HEK293T (cell line): ENCODE results near the gene KRTAP4-4.
"Not testable (repeated sequence)": the region's sequence is repeated elsewhere in the genome, so short reads cannot be mapped to it uniquely, and the experiment has no call there.

Source experiments
- CTCF ChIA-PET: fragments of 350-600 bp; formaldehyde crosslinking; extraction: SDS; loops from one replicate; lab custom pipeline; 2021; ENCODE audit warnings: antibody characterized with exemption, inconsistent platforms; lab: Yijun Ruan, JAX
- POLR2A ChIA-PET: fragments of 350-600 bp; formaldehyde crosslinking; extraction: SDS; loops from one replicate; lab custom pipeline; 2020; ENCODE audit warnings: antibody characterized with exemption, inconsistent platforms; lab: Yijun Ruan, JAX
- DNase-seq: peaks from one replicate; pipeline ENCODE4 v3.0.0; 2012; ENCODE audit warnings: mixed read lengths; ENCODE audit errors: extremely low spot score
- ARNT ChIP-seq: fragments of 450-650 bp; IDR thresholded peaks from 2 replicates; pipeline ENCODE4 v1.6.1; 2017; ENCODE audit warnings: mild to moderate bottlenecking
- BHLHE40 ChIP-seq: fragments of 450-650 bp; IDR thresholded peaks from 2 replicates; pipeline ENCODE4 v1.6.1; 2016; ENCODE audit warnings: mild to moderate bottlenecking, moderate library complexity, borderline replicate concordance
- CTBP1 ChIP-seq: fragments of 450-650 bp; IDR thresholded peaks from 2 replicates; pipeline ENCODE4 v1.6.1; 2016; ENCODE audit warnings: borderline replicate concordance
- ELF4 ChIP-seq: fragments of 450-650 bp; IDR thresholded peaks from 2 replicates; pipeline ENCODE4 v1.6.1; 2017; ENCODE audit warnings: antibody characterized with exemption
- FOXA1 ChIP-seq: fragments of 450-650 bp; IDR thresholded peaks from 2 replicates; pipeline ENCODE4 v1.6.1; 2016; ENCODE audit warnings: mild to moderate bottlenecking
- FOXK2 ChIP-seq: fragments of 450-650 bp; IDR thresholded peaks from 2 replicates; pipeline ENCODE4 v1.6.1; 2016; ENCODE audit warnings: mild to moderate bottlenecking
- FOXM1 ChIP-seq: fragments of 450-650 bp; IDR thresholded peaks from 2 replicates; pipeline ENCODE4 v1.6.1; 2017; ENCODE audit warnings: mild to moderate bottlenecking, borderline replicate concordance
- HDGF ChIP-seq: fragments of 450-650 bp; IDR thresholded peaks from 2 replicates; pipeline ENCODE4 v1.6.1; 2017; ENCODE audit warnings: antibody characterized with exemption, borderline replicate concordance
- L3MBTL2 ChIP-seq: fragments of 450-650 bp; conservative IDR thresholded peaks from 2 replicates; pipeline ENCODE4 v1.6.1; 2016; ENCODE audit warnings: mild to moderate bottlenecking
- LEF1 ChIP-seq: fragments of 450-650 bp; IDR thresholded peaks from 2 replicates; pipeline ENCODE4 v1.6.1; 2017; ENCODE audit warnings: mild to moderate bottlenecking, borderline replicate concordance
- NFRKB ChIP-seq: fragments of 450-650 bp; IDR thresholded peaks from 2 replicates; pipeline ENCODE4 v1.6.1; 2016; ENCODE audit warnings: mild to moderate bottlenecking, moderate library complexity
- SP1 ChIP-seq: fragments of 450-650 bp; IDR thresholded peaks from 2 replicates; pipeline ENCODE4 v1.6.1; 2017
- SUZ12 ChIP-seq: fragments of 450-650 bp; IDR thresholded peaks from 2 replicates; pipeline ENCODE4 v1.6.1; 2016; ENCODE audit warnings: mild to moderate bottlenecking
- TARDBP ChIP-seq: fragments of 450-650 bp; IDR thresholded peaks from 2 replicates; pipeline ENCODE4 v1.6.1; 2016
- ZNF384 ChIP-seq: fragments of 450-650 bp; IDR thresholded peaks from 2 replicates; pipeline ENCODE4 v1.6.1; 2016
- TF ChIP-seq, protein P1 (sequence below): fragments of 450-650 bp; IDR thresholded peaks from 2 replicates; pipeline ENCODE4 v1.6.1; 2016

KRTAP4-4 gene

DNA sequence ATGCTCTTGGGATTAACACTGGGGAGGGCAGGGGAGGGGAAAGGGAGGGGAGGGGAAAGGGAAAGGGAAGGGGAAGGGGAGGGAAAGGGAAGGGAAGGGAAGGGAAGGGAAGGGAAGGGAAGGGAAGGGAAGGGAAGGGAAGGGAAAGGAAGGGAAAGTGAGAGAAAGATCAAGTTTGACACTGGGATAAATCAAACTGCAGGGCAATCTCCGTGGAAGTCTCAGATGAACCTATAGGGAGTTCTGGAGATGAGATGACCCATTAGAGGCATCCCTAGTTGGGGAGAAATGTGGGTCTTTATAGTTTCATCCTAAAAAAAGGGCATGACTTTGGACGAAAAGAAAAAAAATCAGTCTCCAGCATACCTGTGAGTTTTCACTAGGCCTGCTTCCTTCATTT lies 38.8 kb downstream of the KRTAP4-4 start:
- TF ChIP-seq NFRKB (no peak), LEF1 (no peak), ELF4 (no peak), ARNT (no peak), SUZ12 (no peak), FOXM1 (no peak), SP1 (no peak), BHLHE40 (no peak), ZNF384 (no peak), L3MBTL2 (no peak), TARDBP (no peak), FOXA1 (no peak)
- TF ChIP-seq, protein P1, sequence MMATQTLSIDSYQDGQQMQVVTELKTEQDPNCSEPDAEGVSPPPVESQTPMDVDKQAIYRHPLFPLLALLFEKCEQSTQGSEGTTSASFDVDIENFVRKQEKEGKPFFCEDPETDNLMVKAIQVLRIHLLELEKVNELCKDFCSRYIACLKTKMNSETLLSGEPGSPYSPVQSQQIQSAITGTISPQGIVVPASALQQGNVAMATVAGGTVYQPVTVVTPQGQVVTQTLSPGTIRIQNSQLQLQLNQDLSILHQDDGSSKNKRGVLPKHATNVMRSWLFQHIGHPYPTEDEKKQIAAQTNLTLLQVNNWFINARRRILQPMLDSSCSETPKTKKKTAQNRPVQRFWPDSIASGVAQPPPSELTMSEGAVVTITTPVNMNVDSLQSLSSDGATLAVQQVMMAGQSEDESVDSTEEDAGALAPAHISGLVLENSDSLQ = no peak
- POLR2A ChIA-PET = no interaction called here
- CTCF ChIA-PET = no interaction called here
- no peak for DNase-seq

DNA sequence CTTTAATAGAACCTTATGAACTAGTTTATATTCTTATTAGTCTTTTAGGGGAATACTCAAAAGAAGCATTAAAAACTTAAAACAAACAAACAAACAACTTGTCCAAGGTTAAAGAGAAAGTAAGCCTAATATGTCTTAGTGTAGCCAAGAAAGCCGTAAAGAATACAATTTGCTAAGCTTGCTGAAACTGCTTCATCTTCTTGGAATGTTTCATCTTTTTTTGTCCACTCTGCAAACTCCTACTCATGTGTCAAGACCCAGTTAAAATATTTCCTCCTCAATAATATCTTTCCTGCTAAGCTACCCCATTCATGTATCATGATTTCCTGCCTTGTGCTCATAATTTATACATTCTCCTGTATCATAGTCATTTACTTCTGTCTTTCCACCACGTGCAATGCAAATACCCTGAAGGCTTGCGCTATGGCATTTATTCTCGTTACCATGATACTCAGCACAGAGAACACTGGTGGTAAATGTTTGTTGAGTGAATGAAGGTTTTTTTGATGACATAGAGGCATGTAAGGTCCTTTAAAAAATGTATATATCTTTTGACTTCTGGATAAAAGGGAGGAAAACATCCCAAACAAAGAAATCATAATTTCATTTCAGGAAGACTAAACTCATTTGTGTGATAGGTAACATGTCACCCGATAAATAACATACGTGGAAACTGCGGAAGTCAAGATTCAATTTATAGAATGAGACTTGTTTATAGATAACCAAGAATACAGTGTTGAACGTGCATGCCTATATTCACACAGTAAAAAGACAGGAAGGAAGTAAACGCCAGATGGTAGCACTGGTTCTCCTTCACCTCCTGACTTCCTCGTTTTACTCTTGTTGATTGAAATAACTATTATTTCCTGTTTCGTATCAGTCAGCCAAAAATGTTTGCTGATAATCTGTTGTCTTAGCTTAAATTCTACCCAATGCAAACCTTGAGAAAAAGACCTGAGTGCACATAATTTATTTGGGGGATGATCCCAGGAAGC lies 40.6 kb downstream of the KRTAP4-4 start:
- DNase-seq, CTCF ChIA-PET, POLR2A ChIA-PET: not testable (repeated sequence)

DNA sequence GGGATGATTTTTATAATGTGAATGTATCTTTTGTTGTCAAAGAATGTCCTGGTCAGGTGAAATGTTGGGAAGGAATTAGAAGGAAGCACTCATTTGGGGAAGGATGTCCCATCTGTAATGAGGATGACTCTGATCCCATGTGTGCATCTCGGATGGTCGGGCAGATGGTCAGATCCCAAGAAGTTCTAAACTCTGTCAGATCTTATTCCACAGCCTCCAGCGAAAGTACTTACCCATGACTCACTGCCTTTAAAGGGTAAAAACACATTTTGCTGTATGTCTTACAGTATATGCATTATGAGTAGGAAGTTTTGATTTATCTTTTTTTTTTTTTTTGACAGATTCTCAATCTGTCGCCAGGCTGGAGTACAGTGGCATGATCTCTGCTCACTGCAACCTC lies 41.8 kb downstream of the KRTAP4-4 start:
- DNase-seq = no peak
- ChIA-PET CTCF (no interaction called here), POLR2A (no interaction called here)
- TF ChIP-seq FOXM1 (no peak), CTBP1 (no peak), FOXK2 (no peak), SP1 (no peak), HDGF (no peak)

DNA sequence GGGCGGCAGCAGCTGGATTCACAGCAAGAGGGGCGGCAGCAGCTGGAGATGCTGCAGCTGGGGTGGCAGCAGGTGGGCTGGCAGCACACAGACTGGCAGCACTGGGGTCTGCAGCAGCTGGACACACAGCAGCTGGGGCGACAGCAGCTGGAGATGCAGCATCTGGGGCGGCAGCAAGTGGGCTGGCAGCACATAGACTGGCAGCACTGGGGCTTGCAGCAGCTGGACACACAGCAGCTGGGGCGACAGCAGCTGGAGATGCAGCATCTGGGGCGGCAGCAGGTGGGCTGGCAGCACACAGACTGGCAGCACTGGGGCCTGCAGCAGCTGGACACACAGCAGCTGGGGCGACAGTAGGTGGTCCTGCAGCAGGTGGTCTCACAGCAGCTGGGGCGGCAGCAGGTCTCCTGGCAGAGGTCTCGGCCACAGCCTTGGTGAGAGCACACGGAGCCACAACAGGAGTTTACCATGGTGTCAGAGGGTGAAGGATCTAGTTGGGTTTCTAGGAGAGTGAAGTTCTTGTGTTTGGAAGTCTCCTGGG lies 42.6 kb downstream of the KRTAP4-4 start, which contains the start of gene KRTAP4-11:
KRTAP4-11 (minus strand) TSS at position 528 of the 541 bp plus-strand sequence; CDS start at position 470, 58 bp downstream.
- DNase-seq, POLR2A ChIA-PET, CTCF ChIA-PET: not testable (repeated sequence)

DNA sequence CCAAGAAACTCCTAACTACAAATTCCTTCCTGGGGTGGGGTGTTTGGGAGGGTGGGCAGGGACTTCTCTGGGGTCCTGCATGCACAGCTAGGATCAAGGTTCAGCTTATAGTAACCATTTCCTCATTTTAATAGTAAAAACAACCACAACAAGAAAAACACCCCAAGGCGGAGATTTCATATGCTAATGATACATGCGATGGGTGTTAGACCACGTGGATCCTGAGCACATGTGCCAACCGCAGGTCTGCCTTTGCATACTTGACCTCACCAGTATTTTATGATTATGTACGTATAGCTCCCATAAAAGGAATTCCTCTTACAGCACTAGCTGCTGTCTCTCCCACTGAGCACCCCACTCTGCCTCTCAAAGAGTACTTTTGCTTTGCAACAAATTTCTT lies 44.3 kb downstream of the KRTAP4-4 start:
- TF ChIP-seq ZNF384 (no peak), NFRKB (no peak), BHLHE40 (no peak), LEF1 (no peak), SP1 (no peak), ELF4 (no peak), ARNT (no peak), TARDBP (no peak), SUZ12 (no peak), HDGF (no peak), FOXK2 (no peak), FOXA1 (no peak), CTBP1 (no peak), FOXM1 (no peak)
- TF ChIP-seq, protein P1 = no peak
- no peak for DNase-seq
- ChIA-PET POLR2A (no interaction called here), CTCF (no interaction called here)

DNA sequence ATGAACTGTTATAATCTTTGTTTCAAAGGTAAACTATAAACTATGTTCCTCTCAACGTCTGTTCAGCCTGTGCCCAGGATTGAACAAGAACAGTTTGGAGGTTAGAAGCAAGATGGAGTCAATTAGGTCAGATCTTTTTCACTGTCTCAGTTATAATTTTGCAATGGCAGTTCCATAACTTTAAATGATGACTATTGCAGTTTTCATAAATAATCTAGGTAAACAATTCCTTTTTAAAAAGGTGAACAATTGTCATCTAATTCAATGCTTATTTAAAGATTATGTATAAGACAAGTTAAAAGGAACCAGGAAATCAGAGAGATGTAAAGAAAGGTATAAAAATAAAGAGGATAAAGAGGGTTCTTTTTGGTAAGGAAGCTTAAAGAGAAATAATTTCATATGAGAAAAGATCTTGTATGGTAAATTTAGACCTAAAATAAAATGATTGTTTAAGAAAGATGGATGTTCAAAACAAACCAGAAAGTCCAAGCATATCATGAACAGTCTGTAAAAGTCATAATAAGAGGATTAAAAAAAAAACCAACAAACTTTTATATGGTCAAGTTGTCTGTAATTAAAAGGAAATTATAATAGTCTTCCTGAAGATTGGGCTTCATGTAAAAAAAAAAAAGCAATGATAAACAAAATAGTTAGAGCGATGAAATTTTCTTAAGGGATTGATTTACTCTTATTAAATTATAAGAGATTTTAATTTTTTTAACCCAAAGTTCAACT lies 49.2 kb downstream of the KRTAP4-4 start:
- CTCF ChIA-PET = no interaction called here
- POLR2A ChIA-PET = no interaction called here
- DNase-seq = no peak
- TF ChIP-seq, protein P1 = no peak
- TF ChIP-seq HDGF (no peak), FOXA1 (no peak), NFRKB (no peak), FOXK2 (no peak), BHLHE40 (no peak)
